Smooth muscle cell (in vitro differentiated cells): ENCODE measurements around the gene PDZRN3. TPM values are rescaled to one million over a fixed set of nuclear protein-coding genes. Genes with fewer than 3 reads are reported as not detected.

Experiments
- DNase-seq: peaks from one replicate; lab custom pipeline; 2025; ENCODE audit not compliant: unreplicated experiment; lab: John Stamatoyannopoulos, UW
- H2AFZ ChIP-seq: fragments of 200-600 bp; sonication (generic); 2 replicates; pipeline ENCODE4 v1.6.0; 2016; ENCODE audit warnings: antibody characterized with exemption, low read depth, mild to moderate bottlenecking
- H3F3A ChIP-seq: fragments of 200-600 bp; sonication (generic); 2 replicates; pipeline ENCODE4 v1.6.0; 2017; ENCODE audit warnings: antibody characterized with exemption, low read depth
- H3K27ac ChIP-seq: fragments of 200-600 bp; sonication (generic); 2 replicates; pipeline ENCODE4 v1.5.1; 2016; ENCODE audit warnings: low read depth, mild to moderate bottlenecking
- H3K27me3 ChIP-seq: fragments of 200-600 bp; sonication (generic); 2 replicates; pipeline ENCODE4 v1.6.1; 2016; ENCODE audit warnings: low read depth, mild to moderate bottlenecking
- H3K36me3 ChIP-seq: fragments of 200-600 bp; sonication (generic); 2 replicates; pipeline ENCODE4 v1.5.1; 2016; ENCODE audit warnings: low read depth
- H3K4me1 ChIP-seq: fragments of 200-600 bp; sonication (generic); 2 replicates; pipeline ENCODE4 v1.5.1; 2016; ENCODE audit warnings: low read depth
- H3K4me2 ChIP-seq: fragments of 200-600 bp; sonication (generic); 2 replicates; pipeline ENCODE4 v1.6.0; 2016; ENCODE audit warnings: mild to moderate bottlenecking
- H3K4me3 ChIP-seq: fragments of 200-600 bp; sonication (generic); 2 replicates; pipeline ENCODE4 v1.5.1; 2016; ENCODE audit warnings: mild to moderate bottlenecking
- H3K79me2 ChIP-seq: fragments of 200-600 bp; sonication (generic); 2 replicates; pipeline ENCODE4 v1.6.0; 2016; ENCODE audit warnings: low read depth, mild to moderate bottlenecking
- H3K9ac ChIP-seq: fragments of 200-600 bp; sonication (generic); 2 replicates; pipeline ENCODE4 v1.6.0; 2016; ENCODE audit warnings: low read depth
- H3K9me3 ChIP-seq: fragments of 200-600 bp; sonication (generic); replicated peaks from 2 replicates; pipeline ENCODE4 v1.5.1; 2016; ENCODE audit warnings: low read depth
- H4K20me1 ChIP-seq: fragments of 200-600 bp; sonication (generic); 2 replicates; pipeline ENCODE4 v1.6.0; 2016; ENCODE audit warnings: low read depth
- CTCF ChIP-seq: fragments of 200-600 bp; sonication (generic); IDR thresholded peaks from 2 replicates; pipeline ENCODE4 v1.5.1; 2017; ENCODE audit warnings: borderline replicate concordance, mild to moderate bottlenecking, antibody characterized with exemption; ENCODE audit not compliant: insufficient read depth, poor library complexity, severe bottlenecking
- WGBS: methylation state at CpG from one replicate; pipeline ENCODE4 v1.1.7; 2016; ENCODE audit warnings: low lambda C conversion rate; 5-methylcytosine and 5-hydroxymethylcytosine counted together
- polyA plus RNA-seq: library from polyadenylated mRNA; unstranded; fragments of >200 nt; fragmentation: Nextera tagmentation; extraction: Ambion mirVana; gene quantifications from 2 replicates; pipeline ENCODE4 v1.2.1, GENCODE V29; 2016
- total RNA-seq: library from RNA; depleted of rRNA; stranded (reverse); fragments of >200 nt; gene quantifications from 2 replicates; pipeline ENCODE4 v1.2.3, GENCODE V29; 2014

The PDZRN3 gene
- total and polyA plus RNA-seq, 2 experiments from 2014 or later: 99.5 to 128 TPM

GRCh38 chr3:73411545-73411944 lies 213.2 kb downstream of the PDZRN3 start:
- peaks cover 100% of the 10 kb centered on the region for H4K20me1 ChIP-seq
- H2AFZ ChIP-seq: no peak overlapping the region
- TF ChIP-seq CTCF: no peak
- no peaks in the 10 kb centered on the region for H3K36me3 ChIP-seq
- H3K27me3 ChIP-seq: no peaks in the 10 kb centered on the region
- 92% methylated on average over 7 of the region's 7 CpGs for WGBS
- peaks cover 5% of the 10 kb centered on the region for H3F3A ChIP-seq
- no peak overlapping the region for H3K4me2 ChIP-seq
- no peak overlapping the region for H3K9ac ChIP-seq
- H3K4me3 ChIP-seq: no peak overlapping the region
- peaks cover 77% of the 10 kb centered on the region for H3K79me2 ChIP-seq
- no peak for DNase-seq
- H3K9me3 ChIP-seq: no peaks in the 10 kb centered on the region
- H3K27ac ChIP-seq: no peak overlapping the region
- H3K4me1 ChIP-seq: no peaks in the 10 kb centered on the region

GRCh38 chr3:73409138-73409763 lies 215.5 kb downstream of the PDZRN3 start:
- Histone ChIP-seq H3K36me3 (no peaks in the 10 kb centered on the region), H3K27ac (no peak overlapping the region), H3K27me3 (no peaks in the 10 kb centered on the region), H3F3A (peaks cover 5% of the 10 kb centered on the region), H3K9ac (no peak overlapping the region), H3K79me2 (peaks cover 70% of the 10 kb centered on the region), H3K9me3 (no peaks in the 10 kb centered on the region), H2AFZ (no peak overlapping the region), H3K4me3 (no peak overlapping the region), H3K4me1 (peaks cover 2% of the 10 kb centered on the region), H3K4me2 (no peak overlapping the region), H4K20me1 (peaks cover 100% of the 10 kb centered on the region)
- no peak for DNase-seq
- 80% methylated on average over 10 of the region's 10 CpGs for WGBS
- TF ChIP-seq CTCF: no peak

- peaks cover 67% of the 10 kb centered on the region for H3K79me2 ChIP-seq
- H3K4me1 ChIP-seq: peaks cover 5% of the 10 kb centered on the region
- no peak overlapping the region for H3K27ac ChIP-seq
- no peak overlapping the region for H3K4me3 ChIP-seq
- no peak for DNase-seq
- 93% methylated on average over 10 of the region's 10 CpGs for WGBS
- H4K20me1 ChIP-seq: peaks cover 100% of the 10 kb centered on the region
- H3K27me3 ChIP-seq: no peaks in the 10 kb centered on the region
- no peak overlapping the region for H3K9ac ChIP-seq
- peaks cover 7% of the 10 kb centered on the region for H3F3A ChIP-seq
- H2AFZ ChIP-seq: no peak overlapping the region
- H3K36me3 ChIP-seq: peaks cover 5% of the 10 kb centered on the region
- H3K9me3 ChIP-seq: no peaks in the 10 kb centered on the region
- TF ChIP-seq CTCF: no peak
- no peak overlapping the region for H3K4me2 ChIP-seq
Observed at GRCh38 chr3:73408634-73409033, 216.1 kb downstream of the PDZRN3 start.

GRCh38 chr3:73407577-73407976 lies 217.2 kb downstream of the PDZRN3 start:
- peaks cover 64% of the 10 kb centered on the region for H3K79me2 ChIP-seq
- H4K20me1 ChIP-seq: peaks cover 100% of the 10 kb centered on the region
- no peak overlapping the region for H3K9ac ChIP-seq
- H3K9me3 ChIP-seq: no peaks in the 10 kb centered on the region
- WGBS: 97% methylated on average over 2 of the region's 2 CpGs
- peaks cover 7% of the 10 kb centered on the region for H3F3A ChIP-seq
- no peak for TF ChIP-seq CTCF
- no peak overlapping the region for H3K4me2 ChIP-seq
- H2AFZ ChIP-seq: no peak overlapping the region
- H3K4me3 ChIP-seq: no peak overlapping the region
- no peaks in the 10 kb centered on the region for H3K27me3 ChIP-seq
- peaks cover 5% of the 10 kb centered on the region for H3K4me1 ChIP-seq
- no peak overlapping the region for H3K27ac ChIP-seq
- no peak for DNase-seq
- peaks cover 10% of the 10 kb centered on the region for H3K36me3 ChIP-seq
